Renal pelvis (tissue), 4 donors: ENCODE measurements around the gene PLET1. TPM values are rescaled to one million over a fixed set of nuclear protein-coding genes. Genes with fewer than 3 reads are reported as not detected.

ENCODE experiments used
- DNase-seq: peaks from one replicate; pipeline ENCODE4 v3.0.0-alpha.2; 2013
- polyA plus RNA-seq, 3 donors: library from polyadenylated mRNA; unstranded; fragments of 120-200 nt; gene quantifications; one replicate each; pipeline ENCODE4 v1.2.1, GENCODE V29; 2013; ENCODE audit not compliant: insufficient read length in 3 of 3

Gene PLET1
- polyA plus RNA-seq, 3 donors: 0.14 TPM; not detected in 2

DNA sequence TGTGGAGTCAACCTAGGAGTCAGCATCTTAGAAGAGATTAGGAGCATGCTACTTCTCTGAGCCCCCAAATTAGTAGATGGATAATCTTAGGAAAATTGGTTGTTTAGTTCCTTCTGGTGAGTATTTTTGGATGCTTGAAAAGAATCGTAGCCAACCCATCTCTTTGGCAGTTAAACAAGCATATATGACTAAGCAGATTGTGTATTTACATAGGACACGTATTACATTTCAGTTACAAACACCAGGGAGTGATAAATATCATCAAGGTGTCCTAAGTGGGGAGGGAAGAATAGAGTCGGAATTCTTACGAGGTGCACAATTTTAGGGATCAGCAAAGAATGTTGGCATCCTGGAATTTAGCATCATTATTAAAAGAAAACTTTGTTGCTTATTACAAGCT, 13.5 kb downstream of the PLET1 start:
- no peak for DNase-seq

DNA sequence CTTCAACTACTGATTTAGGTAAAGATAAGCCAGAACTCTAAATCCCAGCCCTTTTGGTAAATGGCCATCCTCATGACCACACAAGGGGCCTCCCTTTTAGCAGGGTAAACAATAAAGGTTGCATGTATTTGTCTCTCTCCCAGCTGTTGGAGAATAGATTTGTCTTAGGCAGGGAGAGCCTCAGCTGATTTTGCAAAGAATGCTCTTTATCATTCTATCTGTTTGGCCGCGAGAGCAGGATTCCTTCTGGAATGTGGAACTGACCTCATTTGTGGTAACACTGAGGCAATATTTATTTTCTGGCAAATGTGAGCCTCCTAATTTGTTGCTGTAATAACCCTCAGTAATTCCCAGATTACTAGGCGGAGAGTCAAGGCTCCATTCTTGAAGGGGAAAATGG, 19.2 kb downstream of the PLET1 start:
- DNase-seq: no peak

DNA sequence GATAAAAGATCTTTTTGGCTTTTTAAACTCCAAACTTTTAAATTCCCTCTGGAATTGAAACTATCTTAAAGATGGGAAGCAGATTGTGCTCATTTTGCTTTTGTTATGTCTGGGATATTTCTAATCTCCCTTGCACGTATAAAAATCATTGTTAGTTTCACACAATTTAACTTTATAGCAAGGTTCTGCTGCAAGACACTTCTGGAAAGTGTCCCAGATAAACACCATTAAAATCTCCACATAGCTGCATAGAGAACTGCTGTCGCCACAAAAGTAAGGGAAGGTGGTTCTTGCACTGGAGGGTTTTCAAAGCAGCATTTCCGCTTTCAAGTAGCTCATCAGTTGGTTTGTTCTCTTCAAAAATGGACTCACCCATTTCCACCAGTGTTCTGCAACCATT, 22.6 kb downstream of the PLET1 start:
- DNase-seq: peak; percentile 12

DNA sequence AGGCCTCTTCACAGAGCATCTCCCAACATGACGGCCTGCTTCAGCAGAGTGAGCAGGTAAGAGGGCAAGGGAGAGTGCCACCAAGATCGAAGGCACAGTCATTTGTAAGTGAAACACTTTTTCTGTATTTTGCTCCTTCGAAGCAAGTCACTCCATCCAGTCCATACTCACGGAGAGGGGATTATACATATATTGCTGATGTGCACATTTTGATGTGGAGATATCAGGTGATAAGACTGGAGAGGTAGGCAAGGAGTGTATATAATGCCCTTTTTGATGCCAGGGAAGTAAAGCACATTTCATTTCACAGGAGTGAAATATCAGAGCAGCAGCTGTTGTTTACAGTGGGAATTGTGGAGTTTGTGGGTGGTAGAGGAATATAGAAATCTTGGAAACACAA, 23.2 kb downstream of the PLET1 start:
- DNase-seq: no peak

DNA sequence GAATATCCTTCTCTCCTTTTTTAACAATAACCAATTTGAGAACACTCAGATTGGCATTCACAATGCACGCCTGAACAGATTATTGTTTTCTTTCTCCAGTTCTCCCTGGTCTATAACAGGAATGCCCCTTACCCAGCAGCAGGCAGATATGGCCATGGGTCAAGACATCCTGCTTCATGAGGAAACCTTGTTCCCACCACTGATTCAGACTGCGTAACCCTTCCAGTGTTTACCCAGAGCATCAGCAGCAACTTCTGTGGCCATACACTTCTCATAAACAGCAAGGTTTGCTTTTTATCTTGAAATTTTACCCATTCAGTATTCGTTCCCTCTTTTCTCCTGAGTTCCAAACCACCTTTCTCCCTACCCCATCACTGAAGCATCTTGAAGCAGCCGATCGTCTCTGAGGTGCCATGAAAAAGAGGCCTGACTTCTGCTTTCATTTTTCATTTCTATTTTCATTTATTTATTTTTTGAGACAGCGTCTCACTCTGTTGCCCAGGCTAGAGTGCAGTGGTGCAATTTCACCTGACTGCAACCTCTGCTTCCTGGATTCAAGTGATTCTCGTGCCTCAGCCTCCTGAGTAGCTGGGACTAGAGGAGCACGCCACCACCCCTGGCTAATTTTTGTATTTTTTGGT, 24.8 kb downstream of the PLET1 start:
- no peak for DNase-seq

DNA sequence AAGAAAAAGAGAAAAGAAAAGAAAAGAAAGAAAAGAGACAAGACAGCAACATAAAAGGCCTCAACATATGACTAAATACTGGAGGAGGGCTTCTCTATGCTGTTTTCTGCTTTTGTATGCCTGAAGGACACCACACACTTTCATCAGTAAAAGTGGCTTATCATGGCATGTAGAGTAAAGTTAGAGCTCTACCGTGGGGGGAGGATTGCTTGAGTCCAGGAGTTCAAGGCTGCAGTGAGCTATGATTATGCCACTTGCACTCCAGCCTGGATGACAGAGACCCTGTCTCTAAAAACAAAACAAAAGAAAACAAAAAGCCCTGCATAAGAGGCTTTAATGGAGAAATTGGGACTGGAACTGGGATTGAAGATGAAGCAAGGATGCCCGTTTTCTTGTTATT, 28.7 kb downstream of the PLET1 start:
- DNase-seq: no peak

DNA sequence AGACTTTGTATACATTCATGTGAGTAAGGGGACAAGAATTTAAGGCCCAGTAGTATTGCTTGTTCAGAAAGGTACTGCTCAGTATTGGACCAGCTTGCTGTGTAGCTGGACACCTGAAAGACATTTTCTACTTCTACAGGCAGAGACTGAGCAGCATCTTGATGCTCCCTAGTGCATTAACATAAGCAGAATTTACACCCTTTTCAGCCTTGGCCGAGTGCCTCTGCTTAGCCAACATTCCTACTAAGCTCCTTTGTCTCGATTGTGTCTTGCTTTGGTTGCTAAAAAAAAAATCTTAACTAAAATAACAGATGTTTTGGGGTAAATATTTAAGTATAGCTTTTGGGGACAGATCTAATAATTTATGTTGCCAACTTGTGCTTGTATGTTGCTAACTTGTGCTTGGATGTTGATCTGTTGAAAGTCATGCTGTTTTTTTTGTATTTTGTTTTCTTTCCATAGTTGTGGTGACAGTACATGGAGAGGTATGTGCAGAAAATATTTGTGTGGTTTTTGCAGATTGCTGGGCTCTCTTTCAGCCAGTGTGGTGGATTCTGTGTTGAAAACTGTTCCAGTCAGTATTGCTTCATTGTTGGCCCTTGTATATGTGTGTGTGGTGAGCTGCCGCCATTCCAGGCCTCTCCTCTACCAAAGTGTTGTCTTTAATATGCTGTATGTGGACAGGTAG, 30.8 kb downstream of the PLET1 start:
- no peak for DNase-seq

DNA sequence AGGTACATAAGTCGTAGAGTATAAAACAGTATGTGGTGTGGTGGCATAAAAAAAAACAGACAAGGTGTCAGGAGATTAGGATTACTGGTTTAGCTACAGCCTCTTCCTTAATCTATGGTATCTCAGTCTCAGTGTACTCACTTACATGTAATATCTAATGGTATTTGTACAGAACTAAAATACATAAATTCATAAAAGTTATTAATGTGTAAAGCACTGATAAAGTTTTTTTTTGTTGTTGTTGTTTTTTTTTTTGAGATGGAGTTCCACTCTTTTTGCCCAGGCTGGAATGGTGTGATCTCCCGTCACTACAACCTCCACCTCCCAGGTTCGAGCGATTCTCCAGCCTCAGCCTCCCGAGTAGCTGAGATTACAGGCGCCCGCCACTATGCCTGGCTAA, 31.5 kb downstream of the PLET1 start:
- no peak for DNase-seq

DNA sequence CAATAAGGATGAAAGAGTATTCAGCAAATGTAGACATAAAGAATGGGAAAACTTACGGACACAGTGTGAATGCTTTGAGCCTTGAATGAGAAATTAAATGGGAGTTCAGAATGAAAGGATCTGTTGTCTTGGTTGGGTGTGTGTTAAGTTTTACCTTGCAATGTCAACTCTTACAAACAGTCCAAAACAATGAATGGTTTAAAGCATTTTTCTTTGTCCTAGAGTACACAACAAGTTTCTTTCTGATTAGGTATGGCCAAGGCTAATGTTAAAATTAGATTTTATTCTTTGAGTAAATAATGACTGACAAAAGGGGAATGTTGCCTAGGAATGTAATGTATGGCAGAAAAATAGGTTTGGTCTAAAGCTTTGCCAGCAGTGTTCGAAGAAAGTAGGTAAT, 32.0 kb downstream of the PLET1 start:
- no peak for DNase-seq

DNA sequence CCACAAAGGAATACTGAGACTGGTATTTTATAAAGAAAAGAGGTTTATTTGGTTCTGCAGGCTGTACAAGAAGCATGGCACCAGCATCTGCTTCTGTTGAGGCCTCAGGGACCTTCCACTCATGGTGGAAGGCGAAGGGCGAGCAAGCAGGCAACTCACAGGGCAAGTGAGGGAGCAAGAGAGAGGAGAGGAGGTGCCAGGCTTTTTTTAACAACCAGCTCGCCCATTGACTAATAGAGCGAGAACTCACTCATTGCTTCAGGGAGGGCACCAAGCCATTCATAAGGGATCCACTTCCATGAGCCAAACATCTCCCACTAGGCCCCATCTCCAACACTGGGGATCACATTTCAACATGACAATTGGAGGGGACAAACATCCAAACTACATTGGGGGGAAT, 33.2 kb downstream of the PLET1 start:
- no peak for DNase-seq

DNA sequence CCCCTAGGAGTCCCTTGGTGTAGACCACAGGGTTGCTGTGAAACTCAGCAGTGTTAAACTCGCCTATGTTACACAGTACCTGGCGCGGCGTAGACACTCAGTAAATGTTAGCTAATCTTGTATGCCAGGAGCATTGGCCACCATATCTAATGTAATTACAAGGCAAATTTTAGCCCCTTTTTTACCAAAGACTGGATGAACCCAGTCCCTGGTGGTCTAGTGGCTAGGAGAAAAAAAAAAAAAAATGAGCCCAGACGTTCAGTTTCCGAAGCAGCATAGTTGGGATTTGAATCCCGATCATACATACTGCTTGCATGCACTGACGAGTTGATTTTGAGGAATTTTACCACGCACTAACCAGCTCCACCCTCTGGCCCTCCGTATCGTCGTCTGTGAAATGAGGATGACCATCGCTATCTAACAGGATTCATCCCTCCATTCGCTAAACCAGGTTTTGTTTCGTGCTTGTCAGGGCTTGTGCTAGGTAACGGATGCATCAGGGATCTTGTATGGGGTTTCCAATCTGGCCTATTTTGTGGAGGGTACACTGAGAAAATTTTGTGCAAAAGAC, 33.7 kb downstream of the PLET1 start:
- peak; percentile 16 for DNase-seq

DNA sequence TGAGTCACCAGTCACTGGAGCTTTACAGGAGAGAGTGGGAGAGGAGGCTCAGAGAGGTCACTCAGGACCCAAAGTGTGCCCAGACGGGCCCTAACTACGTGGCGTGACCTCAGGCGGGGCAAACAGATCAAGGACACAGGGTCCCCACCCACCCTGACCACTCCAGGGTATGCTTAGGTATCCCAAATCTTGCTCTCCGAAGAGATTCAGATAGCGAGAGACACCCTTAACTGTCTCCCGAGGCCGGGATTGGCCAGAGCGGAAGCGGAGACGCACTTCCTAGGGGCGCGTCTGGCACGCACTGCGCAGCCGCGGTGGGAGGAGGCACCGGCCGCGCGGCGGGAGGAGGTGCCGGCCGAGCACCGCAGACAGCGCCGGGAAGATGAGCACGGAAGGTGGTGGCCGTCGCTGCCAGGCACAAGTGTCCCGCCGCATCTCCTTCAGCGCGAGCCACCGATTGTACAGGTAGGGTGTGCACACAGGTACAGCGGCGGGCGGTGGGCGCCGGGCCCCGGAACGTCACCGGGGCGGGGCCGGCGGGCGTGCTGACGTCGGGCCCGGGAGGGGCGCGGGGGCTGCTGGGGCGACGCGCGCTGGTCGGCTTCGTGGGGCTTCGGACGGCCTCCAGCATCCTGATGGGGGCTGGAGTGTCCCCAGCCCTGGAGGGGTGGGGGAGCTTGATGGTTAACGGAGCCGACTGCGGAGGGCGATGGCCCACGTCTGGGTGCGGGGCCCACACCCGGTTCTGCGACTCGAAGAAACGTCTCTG, 34.4 kb downstream of the PLET1 start, which contains the start of gene PTS:
Gene PTS (plus strand): TSS at position 367 of the 769 bp plus-strand sequence. CDS start 16 bp downstream, at position 383.
- peak; percentile 86 for DNase-seq

DNA sequence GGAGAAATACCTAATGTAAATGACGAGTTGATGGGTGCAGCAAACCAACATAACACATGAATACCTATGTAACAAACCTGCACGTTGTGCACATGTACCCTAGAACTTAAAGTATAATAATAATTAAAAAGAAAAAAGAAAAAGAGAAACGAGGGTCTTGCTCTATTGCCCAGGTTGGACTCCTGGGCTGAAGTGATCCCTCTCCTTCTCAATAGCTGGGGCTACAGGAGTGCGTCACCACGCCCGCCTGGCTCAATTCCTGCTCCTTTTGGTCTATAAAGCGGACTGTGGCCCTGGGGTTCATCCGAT, 35.0 kb downstream of the PLET1 start:
- no peak for DNase-seq

DNA sequence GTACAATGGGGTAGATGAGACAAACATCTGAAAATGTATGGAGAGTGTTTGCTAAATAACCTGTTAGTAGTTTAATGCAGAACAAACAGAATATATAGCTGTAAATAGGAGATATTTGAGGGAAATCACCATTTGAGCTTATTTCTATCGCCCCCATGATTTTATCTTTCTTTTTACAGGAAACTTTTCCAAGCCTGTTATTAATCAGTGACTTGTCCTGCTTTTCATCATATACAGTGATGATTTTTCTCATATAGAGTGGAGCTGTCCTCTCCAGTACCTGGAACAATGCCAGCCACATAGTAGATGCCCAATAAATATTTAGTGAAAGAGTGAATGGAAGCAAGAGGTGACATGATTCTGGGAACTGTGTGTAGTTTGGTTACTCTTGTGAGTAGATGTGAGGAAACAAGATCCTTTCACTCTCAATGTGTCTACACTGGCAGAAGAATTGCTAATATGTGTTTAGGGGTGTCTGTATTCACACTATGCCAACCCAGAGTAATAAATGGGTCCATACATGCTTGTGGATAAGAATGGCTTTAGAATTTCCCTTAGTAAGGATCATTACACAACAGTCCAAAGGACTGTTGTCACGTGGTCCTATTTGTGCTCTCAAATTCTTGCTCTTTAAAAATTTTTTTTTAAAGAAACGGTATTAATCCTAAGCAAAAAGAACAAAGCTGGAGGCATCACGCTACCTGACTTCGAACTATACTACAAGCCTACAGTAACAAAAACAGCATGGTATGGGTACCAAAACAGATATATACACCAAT, 36.7 kb downstream of the PLET1 start:
- no peak for DNase-seq

DNA sequence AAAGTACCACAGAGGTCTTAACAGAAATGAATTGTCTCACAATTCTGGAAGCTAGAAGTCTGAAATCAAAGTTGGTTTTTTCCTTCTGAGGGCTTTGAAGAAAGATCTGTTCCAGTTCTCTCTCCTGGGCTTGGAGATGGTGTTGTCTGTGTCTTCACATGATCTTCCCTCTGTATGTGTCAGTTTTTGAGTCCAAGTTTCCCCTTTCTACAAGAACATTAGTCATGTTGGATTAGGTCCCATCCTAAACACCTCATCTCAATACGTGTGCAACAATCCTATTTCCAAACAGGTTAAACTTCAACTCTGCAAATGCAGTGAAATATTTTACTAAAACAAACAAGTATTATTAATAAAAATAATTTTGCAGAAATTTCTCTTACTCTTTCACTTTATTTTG, 37.5 kb downstream of the PLET1 start:
- DNase-seq: no peak

DNA sequence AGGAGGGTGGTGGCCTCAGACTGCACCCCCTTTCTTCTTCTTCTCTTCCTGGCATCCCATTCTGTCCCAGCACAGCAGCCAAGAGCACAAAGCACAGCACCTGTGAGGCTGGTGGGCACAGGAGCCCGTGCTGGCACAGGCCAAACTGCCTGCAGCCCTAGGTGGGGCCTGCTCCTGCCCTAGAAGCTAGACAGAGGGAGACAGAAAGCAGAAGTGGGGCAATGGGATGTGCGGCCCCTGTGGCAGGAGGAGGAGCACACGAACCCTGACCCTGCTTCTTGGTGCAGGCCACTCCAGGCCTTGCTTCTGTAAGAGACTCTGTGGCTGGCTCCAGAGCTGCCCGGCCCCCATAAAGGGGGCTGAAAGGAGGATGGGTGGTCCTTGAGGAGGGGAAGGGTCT, 38.4 kb downstream of the PLET1 start:
- no peak for DNase-seq

DNA sequence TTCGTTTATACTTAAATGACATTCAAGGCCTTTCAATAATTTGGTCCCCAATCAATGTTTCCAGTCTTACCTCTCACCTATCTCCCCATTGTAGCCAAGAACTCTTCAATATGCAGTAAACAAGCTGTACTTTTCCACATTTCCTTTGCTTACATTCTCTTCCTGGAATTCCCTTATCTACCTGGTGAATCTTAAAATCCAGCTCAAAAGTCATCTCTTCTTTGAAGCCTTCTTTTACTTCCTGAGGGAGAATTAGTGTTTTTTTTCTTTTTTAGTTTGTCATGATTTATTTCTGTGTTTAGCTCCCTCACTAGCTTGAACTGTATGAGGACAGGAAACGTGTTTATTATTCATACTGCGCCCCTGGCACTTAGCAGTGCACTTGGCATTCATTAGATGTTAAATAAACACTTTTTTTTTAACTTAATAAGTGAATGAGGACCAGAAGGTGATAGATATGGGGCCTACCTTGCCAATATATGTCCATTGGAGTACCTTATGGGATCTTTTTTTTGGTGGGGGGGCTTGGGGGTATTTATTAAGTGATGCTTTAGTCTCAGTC, 39.3 kb downstream of the PLET1 start:
- DNase-seq: no peak

DNA sequence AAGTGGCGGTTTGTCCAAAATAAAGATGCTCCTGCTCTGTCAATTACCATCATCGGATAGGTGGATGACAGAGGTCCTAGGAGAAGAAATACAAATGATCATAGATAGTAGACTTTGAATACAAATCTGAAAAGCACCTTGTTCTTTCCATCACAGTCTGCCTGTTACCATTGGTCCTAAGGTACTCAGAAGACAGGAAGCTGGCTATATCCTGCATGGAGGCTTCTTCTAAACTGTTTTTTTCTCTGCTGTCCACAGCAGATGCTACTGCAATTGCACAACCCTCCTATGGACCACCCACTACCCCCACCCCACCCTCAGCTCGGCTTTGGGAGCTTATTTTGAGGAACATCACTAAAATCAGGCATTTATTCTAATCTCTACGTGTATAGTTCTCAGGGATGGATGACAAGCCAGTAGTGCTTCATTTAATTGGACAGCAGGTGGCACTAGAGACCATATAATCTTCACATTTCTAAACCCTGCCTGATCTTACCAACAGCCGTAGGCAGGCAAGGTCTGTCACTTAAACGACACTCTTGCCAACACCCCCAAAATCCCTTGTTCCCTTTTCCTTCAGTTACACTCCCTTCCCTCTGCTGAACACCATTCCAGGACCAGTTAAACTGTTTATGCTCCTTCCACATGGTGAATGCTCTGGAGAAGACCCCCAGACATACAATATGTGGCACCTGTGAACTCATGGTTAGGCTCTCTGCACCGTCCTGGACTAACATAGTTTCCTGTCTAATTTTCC, 41.0 kb downstream of the PLET1 start:
- DNase-seq: peak; percentile 74

DNA sequence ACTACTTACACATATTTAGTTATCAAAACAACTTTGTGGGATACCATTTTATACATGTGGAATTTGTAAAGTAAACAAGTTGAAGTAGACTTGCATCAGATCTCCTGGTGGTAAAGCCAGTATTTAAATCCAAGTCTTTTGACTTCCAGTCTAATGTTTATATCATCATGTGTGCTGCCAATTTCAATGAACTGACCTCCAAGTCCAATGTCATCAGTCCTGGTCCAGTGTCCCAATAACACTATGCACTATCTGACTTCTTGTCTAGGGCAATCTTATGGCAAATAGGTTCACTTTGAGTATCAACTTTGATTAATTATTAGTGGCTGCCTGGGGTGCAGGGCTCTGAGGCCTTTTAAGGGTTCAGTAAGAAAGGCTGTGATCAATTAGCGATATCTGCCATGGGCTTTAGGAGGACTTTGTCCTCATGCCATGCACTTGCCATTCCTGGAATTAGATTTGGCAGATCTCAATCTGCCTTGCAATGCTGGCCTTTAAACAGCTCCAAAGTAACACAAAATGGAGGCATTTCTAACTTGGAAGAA, 44.0 kb downstream of the PLET1 start:
- DNase-seq: no peak

DNA sequence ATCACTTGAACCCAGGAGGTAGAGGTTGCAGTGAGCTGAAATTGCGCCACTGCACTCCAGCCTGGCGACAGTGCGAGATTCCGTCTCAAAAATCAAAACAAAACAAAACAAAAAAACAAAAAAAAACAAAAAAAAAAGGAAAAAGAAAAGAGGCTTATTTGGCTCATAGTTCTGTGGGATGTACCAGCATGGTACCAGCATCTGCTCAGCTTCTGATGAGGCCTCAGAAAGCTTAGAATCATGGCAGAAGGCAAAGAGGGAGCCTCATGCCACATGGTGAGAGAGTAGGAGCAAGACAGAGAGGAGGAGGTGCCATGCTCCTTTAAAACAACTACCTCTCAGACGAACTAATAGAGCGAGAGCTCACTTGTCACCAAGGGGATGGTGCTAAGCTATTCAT, 45.0 kb downstream of the PLET1 start:
- DNase-seq: no peak

DNA sequence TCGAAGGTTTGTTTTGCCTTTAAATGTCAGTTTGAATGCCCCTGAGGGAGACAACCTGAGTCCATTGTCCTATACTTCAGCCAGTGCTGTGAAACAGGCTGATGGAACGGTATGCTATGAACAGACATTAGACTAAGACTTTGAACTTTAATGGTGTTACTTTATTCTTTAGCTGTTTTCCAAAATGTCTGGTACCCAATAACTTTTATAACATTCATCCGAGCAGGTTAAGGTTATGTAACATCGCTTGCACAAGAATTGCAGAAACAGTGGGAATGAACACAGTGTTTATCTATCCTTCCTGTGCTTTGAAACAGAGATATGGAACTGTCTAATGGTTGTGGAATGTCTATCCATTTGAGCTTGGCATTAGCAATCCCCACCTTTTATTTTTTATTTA, 46.9 kb downstream of the PLET1 start:
- DNase-seq: no peak
